Omental fat pad (tissue), 4 donors: ENCODE results near the gene MPV17L2. TPM values are rescaled to one million over a fixed set of nuclear protein-coding genes. Genes with fewer than 3 reads are reported as not detected.

Experiments
- ATAC-seq: fragments of 150-250 bp; one replicate; pipeline ENCODE4 v1.9.1; 2016; ENCODE audit warnings: mild to moderate bottlenecking, moderate library complexity; ENCODE audit not compliant: low FRiP score
- DNase-seq: peaks from one replicate; pipeline ENCODE4 v3.0.0-alpha.2; 2019; ENCODE audit warnings: low spot score
- small RNA-seq: library from RNA; depleted of rRNA; stranded (forward); fragments of <200 nt; gene quantifications from one replicate; pipeline ENCODE3, GENCODE V24; 2016
- total RNA-seq, 4 donors: library from RNA; depleted of rRNA; stranded (reverse); fragments of >200 nt; gene quantifications; one replicate each; pipeline ENCODE4 v1.1.0, GENCODE V29; 2016
- TF ChIP-seq, protein P1 (sequence below), 3 donors: fragments of 450-650 bp; IDR thresholded peaks; one replicate each; pipeline ENCODE4 v1.5.1; 2016 to 2017; ENCODE audit warnings: antibody characterized with exemption in 3 of 3, mild to moderate bottlenecking in 3 of 3, moderate library complexity in 2 of 3

MPV17L2 gene
- total RNA-seq, 4 donors from 2014 or later = 19.6 to 29.7 (median 22.5) TPM

DNA sequence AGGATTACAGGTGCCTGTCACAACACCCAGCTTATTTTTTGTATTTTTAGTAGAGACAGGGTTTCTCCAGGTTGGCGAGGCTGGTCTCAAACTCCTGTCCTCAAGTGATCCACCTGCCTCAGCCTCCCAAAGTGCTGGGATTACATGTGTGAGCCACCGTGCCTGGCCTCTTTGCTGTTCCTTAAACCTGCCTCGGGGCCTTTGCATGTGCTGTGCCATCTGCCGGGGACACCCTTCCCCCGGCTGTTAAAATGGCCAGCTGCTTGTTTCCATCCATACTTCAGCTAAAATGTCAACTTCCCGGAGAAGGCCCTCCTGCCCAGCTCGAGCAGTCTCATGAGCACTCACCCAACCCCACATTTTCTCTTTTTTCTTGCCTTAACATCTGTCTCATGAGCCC, 52.3 kb downstream of the MPV17L2 start:
- DNase-seq (no peak), ATAC-seq (no peak)
- TF ChIP-seq, protein P1, sequence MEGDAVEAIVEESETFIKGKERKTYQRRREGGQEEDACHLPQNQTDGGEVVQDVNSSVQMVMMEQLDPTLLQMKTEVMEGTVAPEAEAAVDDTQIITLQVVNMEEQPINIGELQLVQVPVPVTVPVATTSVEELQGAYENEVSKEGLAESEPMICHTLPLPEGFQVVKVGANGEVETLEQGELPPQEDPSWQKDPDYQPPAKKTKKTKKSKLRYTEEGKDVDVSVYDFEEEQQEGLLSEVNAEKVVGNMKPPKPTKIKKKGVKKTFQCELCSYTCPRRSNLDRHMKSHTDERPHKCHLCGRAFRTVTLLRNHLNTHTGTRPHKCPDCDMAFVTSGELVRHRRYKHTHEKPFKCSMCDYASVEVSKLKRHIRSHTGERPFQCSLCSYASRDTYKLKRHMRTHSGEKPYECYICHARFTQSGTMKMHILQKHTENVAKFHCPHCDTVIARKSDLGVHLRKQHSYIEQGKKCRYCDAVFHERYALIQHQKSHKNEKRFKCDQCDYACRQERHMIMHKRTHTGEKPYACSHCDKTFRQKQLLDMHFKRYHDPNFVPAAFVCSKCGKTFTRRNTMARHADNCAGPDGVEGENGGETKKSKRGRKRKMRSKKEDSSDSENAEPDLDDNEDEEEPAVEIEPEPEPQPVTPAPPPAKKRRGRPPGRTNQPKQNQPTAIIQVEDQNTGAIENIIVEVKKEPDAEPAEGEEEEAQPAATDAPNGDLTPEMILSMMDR (IDR thresholded peaks at IDR 0.05) = no peak

Small RNA genes lying within 50 kb of the gene (small RNA-seq; reads per million reads assigned to genes)
- gene IFI30 = not detected

Other genes with a start within 250 kb of the MPV17L2 start
- gene KCNN1, start 226.1 kb upstream of the MPV17L2 start, total RNA-seq = 1 to 10 TPM in 1 of 4 donors, under 1 TPM in 2, not detected in 1; 0.12 to 1.0 (median 0.88) TPM
- 100 to 1,000 TPM in 1 of 4 donors, 10 to 100 TPM in 3; 16.0 to 117 (median 30.3) TPM for gene ARRDC2, start 185.0 kb upstream of the MPV17L2 start, total RNA-seq
- gene IL12RB1, start 106.3 kb upstream of the MPV17L2 start, total RNA-seq = 1 to 10 TPM; 1.1 to 4.4 (median 1.6) TPM
- gene MAST3, start 95.4 kb upstream of the MPV17L2 start, total RNA-seq = 10 to 100 TPM in 2 of 4 donors, 1 to 10 TPM in 2; 4.5 to 14.8 (median 8.9) TPM
- gene PIK3R2, start 40.1 kb upstream of the MPV17L2 start, total RNA-seq = 10 to 100 TPM in 1 of 4 donors, 1 to 10 TPM in 3; 6.3 to 11.7 (median 7.4) TPM
- gene IFI30, start 19.4 kb upstream of the MPV17L2 start, total RNA-seq = 100 to 1,000 TPM in 2 of 4 donors, 10 to 100 TPM in 2; 74.8 to 466 (median 148) TPM
- gene RAB3A, start 10.8 kb downstream of the MPV17L2 start, total RNA-seq = 1 to 10 TPM in 1 of 4 donors, under 1 TPM in 1, not detected in 2; 0.63 to 2.0 TPM
- 1 to 10 TPM in 1 of 4 donors, under 1 TPM in 2, not detected in 1; 0.12 to 1.5 (median 0.63) TPM for gene PDE4C, start 33.2 kb downstream of the MPV17L2 start, total RNA-seq
- gene IQCN, start 81.2 kb downstream of the MPV17L2 start, total RNA-seq = 10 to 100 TPM in 2 of 4 donors, 1 to 10 TPM in 2; 1.7 to 15.9 (median 7.4) TPM
- gene JUND, start 88.4 kb downstream of the MPV17L2 start, total RNA-seq = 100 to 1,000 TPM; 398 to 859 (median 623) TPM
- 100 to 1,000 TPM in 1 of 4 donors, 10 to 100 TPM in 3; 58.6 to 140 (median 93.1) TPM for gene LSM4, start 129.9 kb downstream of the MPV17L2 start, total RNA-seq
- gene PGPEP1, start 147.4 kb downstream of the MPV17L2 start, total RNA-seq = 10 to 100 TPM; 15.6 to 25.2 (median 18.0) TPM
- gene GDF15, start 192.9 kb downstream of the MPV17L2 start, total RNA-seq = 1 to 10 TPM; 1.9 to 4.6 (median 3.0) TPM
- 10 to 100 TPM; 11.8 to 37.2 (median 28.8) TPM for gene LRRC25, start 204.4 kb downstream of the MPV17L2 start, total RNA-seq
- 10 to 100 TPM; 29.9 to 62.9 (median 43.7) TPM for gene SSBP4, start 226.2 kb downstream of the MPV17L2 start, total RNA-seq
- gene ISYNA1, start 244.9 kb downstream of the MPV17L2 start, total RNA-seq = 10 to 100 TPM; 20.0 to 36.7 (median 29.8) TPM